Vagina (tissue), 2 donors: ENCODE results near the gene YTHDC1. TPM values are rescaled to one million over a fixed set of nuclear protein-coding genes. Genes with fewer than 3 reads are reported as not detected.

ENCODE experiments used
- DNase-seq, 2 donors: peaks; one replicate each; pipeline ENCODE4 v3.0.0-alpha.2; 2017; ENCODE audit errors: extremely low spot score in 2 of 2
- H3K27ac ChIP-seq: fragments of 200-600 bp; sonication (generic); one replicate; pipeline ENCODE4 v1.5.1; 2019
- H3K27me3 ChIP-seq: fragments of 200-600 bp; sonication (generic); one replicate; pipeline ENCODE4 v1.5.1; 2019
- H3K36me3 ChIP-seq, 2 donors: fragments of 200-600 bp; sonication (generic); one replicate each; pipeline ENCODE4 v1.5.1; 2017 to 2019
- H3K4me1 ChIP-seq: fragments of 200-600 bp; sonication (generic); one replicate; pipeline ENCODE4 v1.5.1; 2019
- H3K4me3 ChIP-seq, 2 donors: fragments of 200-600 bp; sonication (generic); 1 replicate in 1 of 2; 2 replicates in 1 of 2; pipeline ENCODE4 v1.5.1; 2016 to 2019
- H3K9me3 ChIP-seq: fragments of 200-600 bp; sonication (generic); one replicate; pipeline ENCODE4 v1.5.1; 2019
- POLR2A ChIP-seq, 2 donors: fragments of 450-650 bp; IDR thresholded peaks; one replicate each; pipeline ENCODE4 v1.6.1; 2017; ENCODE audit warnings: antibody characterized with exemption in 2 of 2, mild to moderate bottlenecking in 2 of 2, moderate library complexity in 2 of 2
- POLR2AphosphoS5 ChIP-seq, 2 donors: sonication (generic); formaldehyde crosslinking; IDR thresholded peaks; one replicate each; pipeline ENCODE4 v1.9.0; 2017; ENCODE audit warnings: antibody characterized with exemption in 2 of 2, mild to moderate bottlenecking in 2 of 2, low read depth in 1 of 2; ENCODE audit not compliant: insufficient read depth in 1 of 2
- intact Hi-C: fragments of 100-400 bp; cut with DNase I; formaldehyde crosslinking; loops from one replicate; pipeline ENCODE4 v1.15.1; 2023
- total RNA-seq: library from RNA; depleted of rRNA; stranded (reverse); fragments of >200 nt; gene quantifications from one replicate; pipeline ENCODE4 v1.2.3, GENCODE V29; 2016
- TF ChIP-seq, protein P1 (sequence below), 3 experiments: fragments of 450-650 bp in 2 of 3; fragments of 200-600 bp in 1 of 3; sonication (generic) in 1 of 3; IDR thresholded peaks; one replicate each; pipeline ENCODE4 v1.5.1; 2017 to 2019; ENCODE audit warnings: antibody characterized with exemption in 3 of 3, mild to moderate bottlenecking in 2 of 3, moderate library complexity in 2 of 3

The YTHDC1 gene
- total RNA-seq, 1 donor from 2014 or later = 61.4 TPM

DNA sequence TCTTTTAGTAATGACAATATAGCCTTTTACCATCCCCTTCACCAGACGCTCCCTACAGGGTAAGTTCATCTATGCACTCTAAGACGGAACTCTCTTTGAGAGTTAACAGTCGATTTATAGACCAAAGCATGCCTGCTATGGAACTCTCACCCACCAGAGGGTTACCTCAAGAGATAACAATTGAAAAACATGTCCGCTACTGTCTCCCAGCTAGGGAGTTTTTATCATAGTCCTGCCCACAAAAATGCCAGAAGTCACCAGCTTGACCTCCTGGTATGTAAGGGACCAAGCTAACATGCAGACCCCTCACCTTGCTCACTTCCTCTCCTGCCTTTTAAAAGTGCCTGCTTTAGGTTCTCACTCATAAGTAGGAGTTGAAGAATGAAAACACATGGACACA, 16.7 kb upstream of the YTHDC1 start:
- no peak overlapping the region for H3K27ac ChIP-seq
- H3K9me3 ChIP-seq = no peaks in the 10 kb centered on the region
- H3K27me3 ChIP-seq = no peaks in the 10 kb centered on the region
- TF ChIP-seq POLR2AphosphoS5 (IDR thresholded peaks at IDR 0.05; ENCODE audit: insufficient read depth in 1 of 2, low read depth in 1 of 2) (no peak), POLR2A (IDR thresholded peaks at IDR 0.05) (no peak)
- TF ChIP-seq, protein P1, sequence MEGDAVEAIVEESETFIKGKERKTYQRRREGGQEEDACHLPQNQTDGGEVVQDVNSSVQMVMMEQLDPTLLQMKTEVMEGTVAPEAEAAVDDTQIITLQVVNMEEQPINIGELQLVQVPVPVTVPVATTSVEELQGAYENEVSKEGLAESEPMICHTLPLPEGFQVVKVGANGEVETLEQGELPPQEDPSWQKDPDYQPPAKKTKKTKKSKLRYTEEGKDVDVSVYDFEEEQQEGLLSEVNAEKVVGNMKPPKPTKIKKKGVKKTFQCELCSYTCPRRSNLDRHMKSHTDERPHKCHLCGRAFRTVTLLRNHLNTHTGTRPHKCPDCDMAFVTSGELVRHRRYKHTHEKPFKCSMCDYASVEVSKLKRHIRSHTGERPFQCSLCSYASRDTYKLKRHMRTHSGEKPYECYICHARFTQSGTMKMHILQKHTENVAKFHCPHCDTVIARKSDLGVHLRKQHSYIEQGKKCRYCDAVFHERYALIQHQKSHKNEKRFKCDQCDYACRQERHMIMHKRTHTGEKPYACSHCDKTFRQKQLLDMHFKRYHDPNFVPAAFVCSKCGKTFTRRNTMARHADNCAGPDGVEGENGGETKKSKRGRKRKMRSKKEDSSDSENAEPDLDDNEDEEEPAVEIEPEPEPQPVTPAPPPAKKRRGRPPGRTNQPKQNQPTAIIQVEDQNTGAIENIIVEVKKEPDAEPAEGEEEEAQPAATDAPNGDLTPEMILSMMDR (IDR thresholded peaks at IDR 0.05) = no peak
- H3K4me1 ChIP-seq = peaks cover 5% of the 10 kb centered on the region
- DNase-seq = no peak
- no peaks in the 10 kb centered on the region for H3K36me3 ChIP-seq
- H3K4me3 ChIP-seq = no peak overlapping the region
- intact Hi-C loops = loop anchor here (5.0 kb wide), 1 partner anchor 791 kb away; no protein-coding TSS in a partner anchor

DNA sequence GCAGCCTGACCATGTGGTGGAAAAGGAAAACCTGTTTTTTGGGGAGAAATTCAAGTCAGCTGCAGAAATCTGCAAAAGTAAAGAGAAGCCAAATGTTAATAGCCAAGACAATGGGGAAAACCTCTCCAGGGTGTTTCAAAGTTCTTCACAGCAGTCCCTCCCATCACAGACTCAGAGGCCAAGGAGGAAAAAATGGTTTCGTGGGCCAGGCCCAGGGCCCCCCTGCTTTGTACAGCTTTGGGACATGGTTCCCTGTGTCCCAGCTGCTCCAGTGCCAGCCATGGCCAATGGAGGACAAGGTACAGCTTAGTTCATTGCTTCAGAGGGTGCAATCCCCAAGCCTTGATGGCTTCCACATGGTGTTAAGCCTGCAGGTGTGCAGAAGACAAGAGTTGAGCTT, 15.2 kb upstream of the YTHDC1 start:
- Histone ChIP-seq H3K9me3 (no peaks in the 10 kb centered on the region), H3K36me3 (no peaks in the 10 kb centered on the region), H3K4me3 (no peak overlapping the region), H3K27me3 (no peaks in the 10 kb centered on the region), H3K4me1 (peaks cover 5% of the 10 kb centered on the region), H3K27ac (no peak overlapping the region)
- intact Hi-C loops = loop anchor here (5.0 kb wide), 1 partner anchor 792 kb away; no protein-coding TSS in a partner anchor
- DNase-seq = no peak
- TF ChIP-seq POLR2AphosphoS5 (IDR thresholded peaks at IDR 0.05; ENCODE audit: insufficient read depth in 1 of 2, low read depth in 1 of 2) (no peak), POLR2A (IDR thresholded peaks at IDR 0.05) (no peak)
- TF ChIP-seq, protein P1 (IDR thresholded peaks at IDR 0.05) = no peak

DNA sequence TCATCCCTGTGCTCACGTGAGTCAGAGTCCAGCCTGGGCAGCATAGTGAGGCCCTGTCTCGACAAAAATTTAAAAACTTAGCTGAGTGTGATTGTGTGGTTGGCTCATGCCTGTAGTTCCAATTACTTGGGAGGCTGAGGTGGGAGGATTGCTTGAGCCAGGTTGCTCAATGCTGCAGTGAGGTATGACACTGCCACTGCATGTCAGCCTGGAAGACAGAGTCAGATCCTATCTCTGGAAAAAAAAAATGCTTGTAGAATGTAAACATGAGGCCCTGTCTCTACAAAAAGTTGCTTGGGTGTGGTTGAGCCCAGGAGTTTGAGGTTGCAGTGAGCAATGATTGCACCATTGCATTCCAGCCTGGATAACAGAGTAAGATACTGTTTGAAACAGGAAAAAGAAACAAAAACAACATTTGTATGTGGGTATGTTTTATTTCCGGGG, 11.3 kb upstream of the YTHDC1 start:
- Histone ChIP-seq H3K27ac (no peak overlapping the region), H3K9me3 (no peaks in the 10 kb centered on the region), H3K36me3 (no peaks in the 10 kb centered on the region), H3K27me3 (no peaks in the 10 kb centered on the region), H3K4me3 (no peak overlapping the region), H3K4me1 (no peaks in the 10 kb centered on the region)
- intact Hi-C loops = no loop called here
- TF ChIP-seq, protein P1 (IDR thresholded peaks at IDR 0.05) = no peak
- TF ChIP-seq POLR2AphosphoS5 (IDR thresholded peaks at IDR 0.05; ENCODE audit: insufficient read depth in 1 of 2, low read depth in 1 of 2) = peak in 1 of 2 donors; percentile 34
- TF ChIP-seq POLR2A (IDR thresholded peaks at IDR 0.05) = no peak
- no peak for DNase-seq

DNA sequence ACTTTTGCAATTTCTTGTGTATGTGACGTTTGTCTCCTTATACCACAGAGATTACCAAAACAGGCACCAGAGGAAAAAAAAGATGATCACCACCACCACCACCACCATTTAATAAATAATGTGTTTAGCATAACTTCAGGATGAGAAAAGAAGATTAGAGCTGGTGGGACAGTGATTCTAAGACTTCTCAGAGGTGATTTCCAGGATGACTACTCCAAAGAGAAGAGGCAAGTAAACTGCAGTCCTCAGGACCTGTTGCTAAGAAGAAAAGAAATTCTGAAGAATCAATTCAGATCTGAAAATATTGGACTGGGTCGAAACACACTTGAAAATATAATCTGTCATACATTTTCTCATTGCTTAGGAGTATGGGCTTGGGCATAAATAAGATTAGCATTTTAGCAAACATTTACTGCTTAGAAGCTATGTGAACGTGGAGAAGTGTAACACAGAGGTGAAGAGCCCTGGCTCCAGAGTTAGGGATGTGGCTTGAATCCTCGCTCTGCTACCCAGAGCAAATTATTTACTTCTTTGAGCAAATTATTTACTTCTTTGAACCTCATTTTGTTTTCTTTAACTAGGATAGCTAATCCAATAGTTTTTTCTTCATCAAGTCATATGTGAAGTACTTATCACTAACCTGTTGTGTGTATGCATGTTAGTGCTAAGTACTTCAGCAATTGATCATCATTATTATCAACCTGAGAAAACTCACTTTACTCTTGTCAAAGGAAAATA, 10.5 kb upstream of the YTHDC1 start:
- no peak for DNase-seq
- Histone ChIP-seq H3K9me3 (no peaks in the 10 kb centered on the region), H3K4me3 (no peak overlapping the region), H3K36me3 (no peaks in the 10 kb centered on the region), H3K4me1 (no peaks in the 10 kb centered on the region), H3K27ac (no peak overlapping the region), H3K27me3 (no peaks in the 10 kb centered on the region)
- intact Hi-C loops = no loop called here
- TF ChIP-seq POLR2A (IDR thresholded peaks at IDR 0.05) = no peak
- TF ChIP-seq, protein P1 (IDR thresholded peaks at IDR 0.05) = no peak

DNA sequence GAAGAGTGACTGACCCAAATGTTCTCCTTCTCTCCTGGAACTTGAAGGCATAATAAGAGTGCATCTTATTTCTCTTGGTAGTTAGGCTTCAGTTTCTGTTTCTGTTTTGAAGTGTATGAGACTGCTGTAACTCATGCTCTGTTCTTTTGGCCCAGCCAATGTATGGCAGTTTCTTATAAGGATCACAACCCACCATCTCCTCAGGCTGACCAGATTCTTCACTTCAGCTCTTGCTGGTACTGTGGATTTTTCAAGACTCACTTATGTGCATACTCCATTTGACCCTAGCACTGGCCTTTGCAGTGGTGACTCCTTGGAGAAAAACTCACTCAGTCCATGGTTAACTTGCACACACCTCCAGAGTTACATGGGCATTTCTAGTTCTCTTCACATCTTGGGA, 9.6 kb upstream of the YTHDC1 start:
- DNase-seq = no peak
- Histone ChIP-seq H3K4me3 (no peak overlapping the region), H3K4me1 (no peaks in the 10 kb centered on the region), H3K27ac (no peak overlapping the region), H3K9me3 (no peaks in the 10 kb centered on the region), H3K36me3 (no peaks in the 10 kb centered on the region), H3K27me3 (no peaks in the 10 kb centered on the region)
- TF ChIP-seq, protein P1 (IDR thresholded peaks at IDR 0.05) = no peak
- intact Hi-C loops = no loop called here
